IMR-90 (cell line): ENCODE measurements around the gene CCDC120. TPM values are rescaled to one million over a fixed set of nuclear protein-coding genes. Genes with fewer than 3 reads are reported as not detected.

Experiments
- ATAC-seq: fragments of 200-7000 bp; cut with Tn5 transposase; 2 replicates; pipeline ENCODE4 v1.9.1; 2020; ENCODE audit warnings: low read depth, mild to moderate bottlenecking, moderate library complexity
- BruUV-seq: library from RNA; stranded (reverse); fragments of 400-500 nt; replicated peaks from 2 replicates; lab custom pipeline; 2021; lab: Mats Ljungman, UMichigan
- CTCF ChIA-PET: fragments of 300-600 bp; formaldehyde crosslinking; extraction: SDS; loops from one replicate; lab custom pipeline; 2021; ENCODE audit warnings: antibody characterized with exemption; lab: Yijun Ruan, JAX
- POLR2A ChIA-PET: fragments of 300-600 bp; sonication (Branson Sonifier 250); formaldehyde crosslinking; loops from one replicate; lab custom pipeline; 2022; ENCODE audit warnings: antibody characterized with exemption; ENCODE audit not compliant: unreplicated experiment; lab: Charles Lee
- DNase-seq: peaks from one replicate; pipeline ENCODE4 v3.0.0; 2013
- H2AFZ ChIP-seq: replicated peaks from 2 replicates; pipeline ENCODE3; 2013; ENCODE audit warnings: low read length, mild to moderate bottlenecking; ENCODE audit not compliant: poor library complexity
- H2AK5ac ChIP-seq: 2 replicates; pipeline ENCODE4 v1.6.1; 2013; ENCODE audit warnings: low read depth, low read length, inconsistent platforms
- H2AK9ac ChIP-seq: replicated peaks from 2 replicates; pipeline ENCODE3; 2013; ENCODE audit warnings: mild to moderate bottlenecking, low read depth, low read length, moderate library complexity; ENCODE audit not compliant: poor library complexity
- H2BK120ac ChIP-seq: 2 replicates; pipeline ENCODE4 v1.6.1; 2013; ENCODE audit warnings: low read depth, low read length, inconsistent platforms
- H2BK15ac ChIP-seq: 3 replicates; pipeline ENCODE4 v1.6.1; 2013; ENCODE audit warnings: low read depth, low read length, inconsistent platforms
- H2BK20ac ChIP-seq: 2 replicates; pipeline ENCODE4 v1.6.1; 2013; ENCODE audit warnings: low read depth, mild to moderate bottlenecking, inconsistent platforms, low read length, moderate library complexity
- H2BK5ac ChIP-seq: 2 replicates; pipeline ENCODE4 v1.6.1; 2013; ENCODE audit warnings: mild to moderate bottlenecking, low read depth, low read length, inconsistent platforms; ENCODE audit not compliant: poor library complexity, severe bottlenecking
- H3K14ac ChIP-seq: replicated peaks from 2 replicates; pipeline ENCODE4 v1.6.1; 2013; ENCODE audit warnings: low read depth, low read length, inconsistent platforms
- H3K18ac ChIP-seq: 2 replicates; pipeline ENCODE4 v1.6.1; 2013; ENCODE audit warnings: low read depth, low read length, control low read depth
- H3K23ac ChIP-seq: 2 replicates; pipeline ENCODE4 v1.6.1; 2013; ENCODE audit warnings: low read depth, low read length, inconsistent platforms
- H3K27ac ChIP-seq: 2 replicates; pipeline ENCODE4 v1.5.1; 2013; ENCODE audit warnings: mild to moderate bottlenecking, control low read depth, low read length; ENCODE audit not compliant: insufficient read depth
- H3K27me3 ChIP-seq: 2 replicates; pipeline ENCODE4 v1.6.1; 2013; ENCODE audit warnings: low read length; ENCODE audit not compliant: control insufficient read depth, insufficient read depth
- H3K36me3 ChIP-seq: 2 replicates; pipeline ENCODE4 v1.6.1; 2013; ENCODE audit warnings: low read length, mixed read lengths; ENCODE audit not compliant: control insufficient read depth, insufficient read depth
- H3K4ac ChIP-seq: 2 replicates; pipeline ENCODE4 v1.6.1; 2013; ENCODE audit warnings: low read depth, low read length, inconsistent platforms
- H3K4me1 ChIP-seq: 2 replicates; pipeline ENCODE4 v1.6.1; 2013; ENCODE audit warnings: low read length, mixed read lengths; ENCODE audit not compliant: control insufficient read depth, insufficient read depth
- H3K4me2 ChIP-seq: 2 replicates; pipeline ENCODE4 v1.6.1; 2013; ENCODE audit warnings: low read depth, mild to moderate bottlenecking, control low read depth, low read length, moderate library complexity
- H3K4me3 ChIP-seq: 2 replicates; pipeline ENCODE4 v1.5.1; 2013; ENCODE audit warnings: low read depth, mild to moderate bottlenecking, control low read depth, low read length, moderate library complexity; ENCODE audit not compliant: insufficient read depth
- H3K56ac ChIP-seq: 2 replicates; pipeline ENCODE4 v1.6.1; 2013; ENCODE audit warnings: low read length, inconsistent platforms; ENCODE audit not compliant: insufficient read depth; ENCODE audit errors: extremely low read depth
- H3K79me1 ChIP-seq, 2 experiments: 2 replicates each; pipeline ENCODE4 v1.6.1; 2013; ENCODE audit warnings: low read length in 2 of 2, inconsistent platforms in 1 of 2, low read depth in 1 of 2
- H3K9ac ChIP-seq: 2 replicates; pipeline ENCODE4 v1.6.1; 2013; ENCODE audit warnings: low read depth, low read length, control low read depth
- H3K9me1 ChIP-seq: 2 replicates; pipeline ENCODE4 v1.6.1; 2013; ENCODE audit warnings: low read length, inconsistent platforms; ENCODE audit not compliant: insufficient read depth
- H3K9me3 ChIP-seq: 2 replicates; pipeline ENCODE4 v1.6.1; 2013; ENCODE audit warnings: low read length; ENCODE audit not compliant: control insufficient read depth, insufficient read depth
- H4K20me1 ChIP-seq: 2 replicates; pipeline ENCODE4 v1.6.1; 2013; ENCODE audit warnings: low read length, inconsistent platforms; ENCODE audit not compliant: insufficient read depth
- H4K5ac ChIP-seq: 2 replicates; pipeline ENCODE4 v1.6.1; 2013; ENCODE audit warnings: mild to moderate bottlenecking, low read depth, low read length, control low read depth
- H4K8ac ChIP-seq, 2 experiments: 2 replicates each; pipeline ENCODE4 v1.6.1; 2013; ENCODE audit warnings: low read depth in 2 of 2, low read length in 2 of 2, control low read depth in 1 of 2, inconsistent platforms in 1 of 2
- H4K91ac ChIP-seq: 2 replicates; pipeline ENCODE4 v1.6.1; 2013; ENCODE audit warnings: low read depth, low read length, inconsistent platforms; ENCODE audit not compliant: insufficient read depth
- CEBPB ChIP-seq: IDR thresholded peaks from 2 replicates; pipeline ENCODE4 v1.6.1; 2012; ENCODE audit warnings: low read depth, low read length, improper control_type of control experiment
- ELK1 ChIP-seq: fragments of 150-350 bp; IDR thresholded peaks from 2 replicates; pipeline ENCODE4 v1.6.1; 2016; ENCODE audit warnings: low read depth, mild to moderate bottlenecking, low read length, moderate library complexity, borderline replicate concordance
- MXI1 ChIP-seq: IDR thresholded peaks from 2 replicates; pipeline ENCODE4 v1.6.1; 2012; ENCODE audit warnings: low read depth, mild to moderate bottlenecking, low read length, moderate library complexity, borderline replicate concordance
- NFE2L2 ChIP-seq: fragments of 150-350 bp; IDR thresholded peaks from 2 replicates; pipeline ENCODE4 v1.6.1; 2016; ENCODE audit warnings: low read depth, mild to moderate bottlenecking, low read length
- POLR2A ChIP-seq: IDR thresholded peaks from 2 replicates; pipeline ENCODE4 v1.6.1; 2012; ENCODE audit warnings: mild to moderate bottlenecking, low read depth, low read length
- RCOR1 ChIP-seq: IDR thresholded peaks from 2 replicates; pipeline ENCODE4 v1.6.1; 2012; ENCODE audit warnings: mild to moderate bottlenecking, low read length, improper control_type of control experiment; ENCODE audit not compliant: insufficient replicate concordance
- RFX5 ChIP-seq: IDR thresholded peaks from 2 replicates; pipeline ENCODE4 v1.8.0; 2012; ENCODE audit warnings: low read depth, mild to moderate bottlenecking, low read length, moderate library complexity
- SMC3 ChIP-seq: fragments of 150-350 bp; IDR thresholded peaks from 2 replicates; pipeline ENCODE4 v1.6.1; 2016; ENCODE audit warnings: low read depth, mild to moderate bottlenecking, antibody characterized with exemption, low read length, moderate library complexity
- WGBS, 2 experiments: methylation state at CpG; one replicate each; pipeline versions ENCODE4 v1.1.5 to v1.1.7; 2013; ENCODE audit warnings: missing lambda C conversion rate in 2 of 2; ENCODE audit not compliant: insufficient read length in 1 of 2; ENCODE audit errors: extremely low coverage in 2 of 2; 5-methylcytosine and 5-hydroxymethylcytosine counted together
- dilution Hi-C: fragments of 300-500 bp; cut with HindIII; formaldehyde crosslinking; loops from one replicate; pipeline ENCODE4 v1.14.3; 2018; ENCODE audit warnings: low sequenced_read_pairs; ENCODE audit not compliant: unreplicated experiment
- in situ Hi-C: fragments of 300-500 bp; cut with MboI; formaldehyde crosslinking; loops from 3 replicates; pipeline ENCODE4 v1.14.3; 2019; ENCODE audit warnings: low sequenced_read_pairs, inconsistent platforms, mixed read lengths
- intact Hi-C: fragments of 100-400 bp; cut with micrococcal nuclease; formaldehyde crosslinking; loops from 2 replicates; pipeline ENCODE4 v1.10.0; 2022
- polyA plus RNA-seq, 3 experiments: library from polyadenylated mRNA; depleted of rRNA; stranded (reverse); fragments of >200 nt; gene quantifications; 2 replicates each; pipeline ENCODE4 v1.2.3, GENCODE V29; 2012; ENCODE audit warnings: low replicate concordance in 1 of 3
- total RNA-seq: library from RNA; depleted of rRNA; stranded (reverse); fragments of >200 nt; gene quantifications from 2 replicates; pipeline ENCODE4 v1.2.3, GENCODE V29; 2012

CCDC120 gene
- total and polyA plus RNA-seq, 2 of the 4 experiments (the other 2 are of a cell fraction) = 0.18 to 2.0 TPM

DNA sequence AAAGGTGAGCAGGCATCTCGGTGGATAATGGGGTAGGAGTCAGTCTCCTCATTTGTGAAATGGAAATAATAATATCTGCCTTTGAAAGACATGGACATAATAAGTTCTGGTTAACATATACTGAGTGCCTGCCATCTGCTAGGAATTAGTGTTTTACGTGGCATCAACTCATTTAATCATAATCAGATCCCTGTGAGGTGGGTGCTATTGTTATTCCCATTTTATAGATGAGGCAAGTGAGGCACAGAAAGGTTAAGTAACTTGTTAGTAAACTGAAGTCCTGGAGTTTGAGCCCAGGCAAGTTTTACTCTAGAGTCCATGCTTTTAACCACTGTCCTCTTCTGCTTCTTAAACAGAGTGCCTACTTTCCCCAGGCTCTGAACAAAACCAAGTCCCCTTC, 7.5 kb downstream of the CCDC120 start:
- TF ChIP-seq NFE2L2 (no peak), MXI1 (no peak), SMC3 (no peak), ELK1 (no peak), POLR2A (no peak), CEBPB (no peak), RFX5 (no peak), RCOR1 (no peak)
- no peak overlapping the region for H3K14ac ChIP-seq
- POLR2A ChIA-PET = no interaction called here
- ATAC-seq = no peak
- H3K23ac ChIP-seq = no peak overlapping the region
- no peak overlapping the region for H4K8ac ChIP-seq
- dilution Hi-C loops = no loop called here
- H2BK5ac ChIP-seq = no peak overlapping the region
- H3K36me3 ChIP-seq = peaks cover 5% of the 10 kb centered on the region; the same call in 1 of the 2 replicates
- H3K9me3 ChIP-seq = peaks cover 2% of the 10 kb centered on the region; the same call in 1 of the 2 replicates
- H4K5ac ChIP-seq = no peak overlapping the region
- intact Hi-C loops = no loop called here
- in situ Hi-C loops = loop anchor here (25.0 kb wide), 1 partner anchor 104 kb away; the partner anchor contains the start of genes KCND1 and OTUD5
- H3K18ac ChIP-seq = no peak overlapping the region
- no peak overlapping the region for H2BK20ac ChIP-seq
- no peak overlapping the region for H4K91ac ChIP-seq
- no peak overlapping the region for H2AK5ac ChIP-seq
- no TSS peak for BruUV-seq
- 0 out of 2 replicates have a peak, but pooled peaks cover 4% of the 10 kb centered on the region for H3K9me1 ChIP-seq
- no peak overlapping the region for H3K9ac ChIP-seq
- no peak overlapping the region for H2AK9ac ChIP-seq
- no peak overlapping the region for H3K4ac ChIP-seq
- CTCF ChIA-PET = no interaction called here
- no peak overlapping the region for H2AFZ ChIP-seq
- no peak overlapping the region for H3K4me2 ChIP-seq
- no peak overlapping the region for H2BK120ac ChIP-seq
- 71% methylated on average over 1 of the region's 2 CpGs; no CpG with 5 or more reads in 1 of the 2 experiments for WGBS, 2 experiments
- no peaks in the 10 kb centered on the region for H3K4me1 ChIP-seq
- no peaks in the 10 kb centered on the region for H3K27me3 ChIP-seq
- no peak overlapping the region for H2BK15ac ChIP-seq
- no peak for DNase-seq
- no peak overlapping the region for H3K4me3 ChIP-seq
- H3K79me1 ChIP-seq = peaks cover 0 to 7% of the 10 kb centered on the region in 2 experiments; a peak in 2 of 4 replicates
- no peak overlapping the region for H3K56ac ChIP-seq
- H4K20me1 ChIP-seq = no peaks in the 10 kb centered on the region; the same call in 1 of the 2 replicates
- H3K27ac ChIP-seq = no peak overlapping the region
